ENCODE data around the gene BICC1.

Gene BICC1

GRCh38 chr10:58512491-58513187 lies at the start of gene BICC1:
TSS of gene BICC1 (plus strand) at chr10:58512872. CDS start at chr10:58513144, 272 bp downstream.
- no peak for DNase-seq

- DNase-seq: no peak
Observed at GRCh38 chr10:58464956-58465355, 47.7 kb upstream of the BICC1 start.

- no peak for DNase-seq
Observed at GRCh38 chr10:58465629-58466028, 47.0 kb upstream of the BICC1 start.

GRCh38 chr10:58467931-58468635 lies 44.6 kb upstream of the BICC1 start:
- DNase-seq: no peak

GRCh38 chr10:58473976-58474375 lies 38.7 kb upstream of the BICC1 start:
- no peak for DNase-seq

GRCh38 chr10:58475322-58476277 lies 37.1 kb upstream of the BICC1 start:
- no peak for DNase-seq

GRCh38 chr10:58477122-58477521 lies 35.5 kb upstream of the BICC1 start:
- no peak for DNase-seq

- no peak for DNase-seq
Observed at GRCh38 chr10:58477902-58478301, 34.8 kb upstream of the BICC1 start.

- no peak for DNase-seq
Observed at GRCh38 chr10:58479045-58479444, 33.6 kb upstream of the BICC1 start.

GRCh38 chr10:58480321-58480720 lies 32.4 kb upstream of the BICC1 start:
- DNase-seq: no peak

GRCh38 chr10:58481569-58482109 lies 31.0 kb upstream of the BICC1 start:
- no peak for DNase-seq

- DNase-seq: no peak
Observed at GRCh38 chr10:58486821-58487220, 25.9 kb upstream of the BICC1 start.

GRCh38 chr10:58488921-58489320 lies 23.8 kb upstream of the BICC1 start:
- no peak for DNase-seq

GRCh38 chr10:58502956-58503355 lies 9.7 kb upstream of the BICC1 start:
- DNase-seq: no peak

- no peak for DNase-seq
Observed at GRCh38 chr10:58508316-58508715, 4.4 kb upstream of the BICC1 start.

GRCh38 chr10:58511765-58512490 lies 744 bp upstream of the BICC1 start:
- no peak for DNase-seq

GRCh38 chr10:58513188-58514110 lies 777 bp downstream of the BICC1 start:
- DNase-seq: no peak

GRCh38 chr10:58514111-58514770 lies 1.6 kb downstream of the BICC1 start:
- no peak for DNase-seq

- no peak for DNase-seq
Observed at GRCh38 chr10:58515291-58515941, 2.7 kb downstream of the BICC1 start.

GRCh38 chr10:58516119-58516518 lies 3.4 kb downstream of the BICC1 start:
- no peak for DNase-seq
